ENCODE results near the gene MTCL3.

MTCL3 gene

DNA sequence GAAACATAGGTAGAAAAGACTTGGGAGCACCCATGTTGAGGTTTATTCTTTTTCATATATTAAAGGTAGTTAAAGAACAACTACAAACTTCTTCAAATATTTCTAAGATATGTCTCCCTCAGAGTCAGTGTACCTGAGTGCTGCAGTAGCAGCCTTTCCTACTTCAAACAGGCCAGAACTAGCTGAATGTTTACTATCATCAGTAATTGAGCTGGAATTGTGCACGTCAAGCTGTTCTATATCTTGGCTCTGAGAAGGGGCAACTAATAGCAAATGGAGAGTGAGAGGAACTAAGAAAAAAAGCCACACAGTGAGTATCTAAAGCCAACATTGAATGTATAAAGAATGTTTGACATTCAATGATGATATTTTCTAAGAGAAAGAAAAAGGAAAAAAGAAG is 21.7 kb downstream of the MTCL3 start:
- TF ChIP-seq, protein P1, sequence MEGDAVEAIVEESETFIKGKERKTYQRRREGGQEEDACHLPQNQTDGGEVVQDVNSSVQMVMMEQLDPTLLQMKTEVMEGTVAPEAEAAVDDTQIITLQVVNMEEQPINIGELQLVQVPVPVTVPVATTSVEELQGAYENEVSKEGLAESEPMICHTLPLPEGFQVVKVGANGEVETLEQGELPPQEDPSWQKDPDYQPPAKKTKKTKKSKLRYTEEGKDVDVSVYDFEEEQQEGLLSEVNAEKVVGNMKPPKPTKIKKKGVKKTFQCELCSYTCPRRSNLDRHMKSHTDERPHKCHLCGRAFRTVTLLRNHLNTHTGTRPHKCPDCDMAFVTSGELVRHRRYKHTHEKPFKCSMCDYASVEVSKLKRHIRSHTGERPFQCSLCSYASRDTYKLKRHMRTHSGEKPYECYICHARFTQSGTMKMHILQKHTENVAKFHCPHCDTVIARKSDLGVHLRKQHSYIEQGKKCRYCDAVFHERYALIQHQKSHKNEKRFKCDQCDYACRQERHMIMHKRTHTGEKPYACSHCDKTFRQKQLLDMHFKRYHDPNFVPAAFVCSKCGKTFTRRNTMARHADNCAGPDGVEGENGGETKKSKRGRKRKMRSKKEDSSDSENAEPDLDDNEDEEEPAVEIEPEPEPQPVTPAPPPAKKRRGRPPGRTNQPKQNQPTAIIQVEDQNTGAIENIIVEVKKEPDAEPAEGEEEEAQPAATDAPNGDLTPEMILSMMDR (conservative IDR thresholded peaks at IDR 0.05; ENCODE audit: low read length) = no peak
- no peak for DNase-seq (ENCODE audit: low read depth)
- H3K4me3 ChIP-seq (ENCODE audit: low read length) = no peak overlapping the region

DNA sequence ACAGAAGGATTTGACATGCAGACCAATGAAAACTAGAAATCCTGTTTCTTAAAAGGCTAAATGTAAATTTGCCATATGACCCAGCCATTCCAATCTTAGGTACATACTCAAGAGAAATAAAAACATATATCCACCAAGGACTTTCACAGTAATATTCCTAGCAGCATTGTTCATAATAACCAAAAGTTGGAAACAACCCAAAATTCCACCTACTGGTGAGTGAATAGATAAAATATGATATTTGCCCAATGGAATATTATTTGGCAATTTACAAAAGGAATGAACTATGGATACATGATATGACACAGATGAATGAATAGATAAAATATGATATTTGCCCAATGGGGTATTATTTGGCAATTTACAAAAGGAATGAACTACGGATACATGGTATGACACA is 22.7 kb downstream of the MTCL3 start:
- TF ChIP-seq, protein P1 (conservative IDR thresholded peaks at IDR 0.05; ENCODE audit: low read length) = no peak
- H3K4me3 ChIP-seq (ENCODE audit: low read length) = no peak overlapping the region
- DNase-seq (ENCODE audit: low read depth) = no peak

DNA sequence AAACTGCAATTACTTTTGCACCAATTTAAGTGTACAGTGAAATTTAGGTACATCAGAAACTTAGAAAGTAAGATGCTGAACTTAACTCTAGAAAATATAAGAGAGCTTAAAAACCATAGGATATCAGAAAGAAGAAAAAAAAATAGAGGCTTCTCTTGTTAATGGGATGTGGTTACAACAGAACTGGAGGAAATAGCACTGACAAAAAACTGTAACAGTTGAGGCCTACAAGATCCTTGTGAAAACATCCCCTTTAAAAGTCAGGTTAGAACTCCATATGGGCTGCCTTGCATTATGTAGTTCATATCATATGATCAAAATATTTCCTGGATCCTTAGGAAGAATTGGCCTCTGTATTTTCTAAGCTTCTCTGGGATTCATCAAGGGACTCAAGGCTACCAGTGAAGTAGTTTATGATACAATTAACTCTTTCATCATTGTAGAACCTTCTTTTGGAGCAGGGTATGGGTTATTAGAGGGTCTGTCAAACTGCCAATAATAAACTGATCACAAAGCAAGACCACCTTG is 24.8 kb downstream of the MTCL3 start:
- no peak for DNase-seq (ENCODE audit: low read depth)
- TF ChIP-seq, protein P1 (conservative IDR thresholded peaks at IDR 0.05; ENCODE audit: low read length) = no peak
- no peak overlapping the region for H3K4me3 ChIP-seq (ENCODE audit: low read length)

DNA sequence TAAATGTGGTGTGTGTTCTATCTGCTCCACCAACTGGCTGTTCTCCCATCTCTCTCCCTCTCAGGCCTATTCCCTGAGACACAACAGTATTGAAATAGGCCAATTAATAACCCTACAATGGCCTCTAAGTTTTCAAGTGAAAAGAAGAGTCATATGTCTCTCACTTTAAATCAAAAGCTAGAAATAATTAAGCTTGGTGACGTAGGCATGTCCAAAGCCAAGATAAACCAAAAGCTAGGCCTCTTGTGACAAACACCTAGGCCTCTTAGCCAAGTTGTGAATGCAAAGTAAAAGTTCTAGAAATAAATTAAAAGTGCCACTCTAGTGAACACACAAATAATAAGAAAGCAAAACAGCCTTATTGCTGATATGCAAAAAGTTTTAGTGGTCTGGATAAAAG is 29.9 kb downstream of the MTCL3 start:
- DNase-seq (ENCODE audit: low read depth) = no peak
- TF ChIP-seq, protein P1 (conservative IDR thresholded peaks at IDR 0.05; ENCODE audit: low read length) = no peak
- H3K4me3 ChIP-seq (ENCODE audit: low read length) = no peak overlapping the region

DNA sequence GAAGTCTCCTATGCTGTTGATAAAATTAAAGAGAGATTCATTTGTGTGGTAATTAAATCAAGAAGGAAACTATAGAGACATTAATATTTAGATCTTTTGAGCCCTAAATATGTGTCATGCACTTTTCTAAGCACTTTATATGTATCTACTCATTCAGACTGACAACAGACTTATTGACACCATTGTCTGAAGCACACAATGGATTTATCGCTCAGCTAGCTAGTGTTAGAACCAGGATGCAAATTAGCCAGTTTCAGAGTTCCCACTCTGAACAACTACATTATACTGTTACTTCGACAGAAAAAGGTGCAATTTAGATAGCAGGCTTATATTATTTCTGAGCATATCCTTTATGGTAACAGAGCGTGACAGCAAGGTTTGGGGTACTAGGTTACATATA is 32.2 kb downstream of the MTCL3 start:
- no peak overlapping the region for H3K4me3 ChIP-seq (ENCODE audit: low read length)
- TF ChIP-seq, protein P1 (conservative IDR thresholded peaks at IDR 0.05; ENCODE audit: low read length) = no peak
- DNase-seq (ENCODE audit: low read depth) = no peak

DNA sequence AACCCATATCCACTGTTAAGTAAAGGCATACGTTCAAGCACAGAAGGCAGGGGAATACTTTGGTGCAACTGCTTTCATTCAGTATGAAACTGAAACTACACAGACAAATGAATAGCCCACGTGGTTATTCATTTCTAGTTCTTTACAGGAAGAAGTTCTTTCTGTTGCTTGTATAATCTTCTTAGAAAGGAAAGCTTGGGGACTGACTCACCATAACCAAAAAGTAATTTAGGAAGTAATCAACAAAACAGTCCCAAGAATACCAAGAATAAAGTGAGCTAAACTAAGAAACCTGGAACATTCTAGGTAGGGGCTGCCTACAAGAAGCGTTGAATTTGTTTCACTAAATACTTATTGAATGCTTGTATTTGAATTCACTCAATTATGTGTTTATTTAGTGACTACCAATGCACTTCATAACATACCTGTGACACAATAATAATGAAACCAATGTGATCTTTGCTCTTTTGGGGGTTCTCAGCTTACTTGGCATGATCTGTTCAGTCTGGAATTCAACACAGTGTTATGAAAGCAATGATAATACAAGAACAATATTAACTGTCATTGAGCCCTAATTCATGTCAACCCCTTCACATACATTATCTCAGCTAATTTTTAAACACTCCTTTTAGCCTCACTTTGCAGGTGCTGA is 34.8 kb downstream of the MTCL3 start:
- DNase-seq (ENCODE audit: low read depth) = peak; percentile 53
- TF ChIP-seq, protein P1 (conservative IDR thresholded peaks at IDR 0.05; ENCODE audit: low read length) = no peak
- peak overlapping the region; percentile 35 for H3K4me3 ChIP-seq (ENCODE audit: low read length)

DNA sequence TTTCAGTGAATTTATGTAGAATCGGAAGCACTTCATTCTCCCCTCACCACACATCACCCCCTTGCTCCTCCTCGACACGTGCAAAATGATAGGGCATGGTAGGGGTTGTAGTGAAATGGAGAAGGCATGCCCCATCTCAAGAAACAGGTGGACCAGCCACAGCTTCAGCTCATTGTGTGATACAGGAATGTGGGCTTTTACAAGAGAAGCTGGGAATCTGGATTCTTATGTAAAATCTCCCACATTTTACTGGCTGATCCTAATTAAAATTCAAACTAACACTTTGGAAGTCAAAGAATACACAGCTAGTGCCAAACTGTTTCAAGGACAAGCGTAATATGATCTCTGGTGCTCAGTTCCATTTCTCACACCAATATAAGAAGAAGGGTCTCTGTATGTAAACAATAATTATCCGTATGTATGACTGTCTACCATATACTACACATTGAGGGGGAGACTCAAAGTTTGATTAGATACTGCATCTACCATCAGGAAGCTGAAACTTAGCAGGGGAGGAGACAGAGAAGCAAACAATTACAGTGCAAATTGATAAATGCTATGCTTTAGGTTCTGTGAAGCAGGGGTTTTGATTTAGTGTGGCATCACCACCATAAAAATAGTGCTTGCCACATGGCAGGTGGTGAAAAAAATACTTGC is 35.6 kb downstream of the MTCL3 start:
- peak overlapping the region; percentile 35 for H3K4me3 ChIP-seq (ENCODE audit: low read length)
- TF ChIP-seq, protein P1 (conservative IDR thresholded peaks at IDR 0.05; ENCODE audit: low read length) = no peak
- no peak for DNase-seq (ENCODE audit: low read depth)

Measured in AG10803 (cell line).